HCEC 1CT (cell line): ENCODE results near the gene TAF3.
"Not testable (repeated sequence)": the region's sequence is repeated elsewhere in the genome, so short reads cannot be mapped to it uniquely, and the experiment has no call there.

Source experiments
- DNase-seq: peaks from one replicate; pipeline ENCODE4 v3.0.0-alpha.2; 2017

TAF3 gene

GRCh38 chr10:7984325-7984724 is 166.0 kb downstream of the TAF3 start:
- DNase-seq: no peak

DNA sequence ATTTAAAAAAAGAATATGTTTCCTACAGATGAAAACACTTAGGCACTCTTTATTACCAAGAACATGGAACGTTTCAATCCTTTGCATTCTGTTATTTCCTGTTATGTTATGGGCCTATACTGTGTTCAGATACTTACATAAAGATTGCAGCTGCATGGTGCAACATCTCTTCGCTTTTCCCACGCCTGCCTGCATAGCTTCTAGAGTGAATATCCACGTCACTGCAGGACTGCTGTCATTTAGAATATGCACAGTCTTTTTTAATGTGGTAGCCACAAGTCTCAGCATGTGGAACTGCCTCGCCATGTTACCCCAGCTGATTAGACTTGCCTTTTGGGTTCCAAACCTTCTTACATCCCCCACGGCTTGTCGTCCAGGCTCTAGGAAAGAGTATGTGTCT is 166.6 kb downstream of the TAF3 start:
- no peak for DNase-seq

GRCh38 chr10:7986851-7987250 is 168.5 kb downstream of the TAF3 start:
- peak; percentile 53 for DNase-seq

- DNase-seq: no peak
Observed at GRCh38 chr10:7988989-7989388, 170.7 kb downstream of the TAF3 start.

DNA sequence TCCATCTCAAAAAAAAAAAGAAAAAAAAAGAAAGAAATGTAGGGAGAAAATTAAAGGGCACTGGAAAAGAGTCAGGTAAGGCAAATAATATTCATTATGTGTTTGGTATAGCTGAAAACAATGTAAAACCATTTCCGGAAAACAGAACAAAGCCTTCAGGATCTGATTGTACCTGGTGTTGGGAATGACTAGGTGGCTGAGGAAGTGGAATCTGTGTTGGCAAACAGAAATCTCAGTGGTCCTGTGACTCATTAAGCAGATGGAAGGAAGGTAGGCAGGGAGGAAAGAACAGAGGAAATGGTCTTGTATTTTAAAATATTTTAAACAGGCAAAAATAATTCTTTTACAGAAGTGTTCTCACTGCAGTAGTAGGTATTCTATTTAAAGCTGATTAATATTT is 180.5 kb downstream of the TAF3 start:
- DNase-seq: no peak

DNA sequence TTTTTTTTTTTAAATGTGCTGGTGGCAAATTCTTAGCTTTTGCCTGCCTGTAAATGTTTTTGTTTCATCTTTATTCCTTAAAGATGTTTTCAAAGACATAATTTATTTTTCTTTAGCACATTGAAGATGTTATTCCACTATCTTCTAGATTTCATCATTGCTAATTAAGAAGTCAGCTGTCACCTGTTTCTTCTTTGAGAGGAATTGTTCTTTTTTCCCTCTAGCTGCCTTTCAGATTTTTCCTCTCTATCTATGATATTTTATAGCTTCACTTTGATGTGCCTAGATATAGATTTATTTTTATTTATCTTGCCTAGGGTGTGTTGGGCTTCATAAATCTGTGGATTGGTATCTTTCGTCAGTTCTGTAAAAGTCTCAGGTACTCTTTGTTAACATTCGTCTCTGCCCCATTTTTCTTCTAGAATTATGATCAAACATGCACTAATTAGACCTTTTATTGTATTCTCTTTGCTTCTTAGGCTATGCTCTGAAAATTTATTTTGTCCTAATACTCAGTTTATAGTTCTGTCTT is 186.2 kb downstream of the TAF3 start:
- DNase-seq: no peak

GRCh38 chr10:8006274-8006999 is 188.1 kb downstream of the TAF3 start:
- DNase-seq: no peak

DNA sequence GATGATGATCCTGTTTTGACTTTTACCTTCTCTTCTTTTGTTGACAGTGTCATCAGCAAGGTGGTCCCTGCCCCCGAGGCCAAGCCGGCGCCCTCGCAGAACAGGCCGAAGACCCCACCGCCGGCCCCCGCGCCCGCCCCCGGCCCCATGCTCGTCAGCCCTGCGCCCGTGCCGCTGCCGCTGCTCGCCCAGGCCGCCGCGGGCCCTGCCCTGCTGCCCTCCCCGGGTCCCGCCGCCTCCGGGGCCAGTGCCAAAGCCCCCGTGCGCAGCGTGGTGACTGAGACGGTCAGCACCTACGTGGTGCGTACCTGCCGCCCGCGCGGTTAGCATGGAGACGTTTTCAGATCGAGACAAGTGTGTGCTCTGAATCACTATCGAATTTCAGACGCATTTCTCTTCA is 190.7 kb downstream of the TAF3 start:
- DNase-seq: no peak

DNA sequence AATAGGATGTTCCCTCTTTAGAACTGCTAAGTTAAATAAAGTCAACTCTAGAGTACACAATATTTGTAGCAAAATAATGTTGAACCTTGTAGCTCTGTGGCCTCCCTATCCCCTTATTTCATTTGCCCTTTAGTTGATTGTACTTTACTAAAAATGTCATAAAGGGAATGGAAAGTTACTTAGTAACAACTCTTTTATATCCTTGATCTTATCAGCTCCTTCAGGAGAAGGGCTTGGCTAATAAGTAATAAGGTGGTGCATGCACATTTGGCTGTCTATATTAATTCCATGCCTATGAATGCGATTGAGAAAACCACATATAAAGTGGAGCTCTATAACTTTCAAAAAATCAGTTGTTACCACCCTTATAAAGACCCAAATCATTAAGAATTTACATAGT is 194.7 kb downstream of the TAF3 start:
- DNase-seq: no peak

- no peak for DNase-seq
Observed at GRCh38 chr10:8013619-8014018, 195.3 kb downstream of the TAF3 start.

GRCh38 chr10:8014649-8015048 is 196.3 kb downstream of the TAF3 start:
- no peak for DNase-seq

GRCh38 chr10:8017277-8017676 is 199.0 kb downstream of the TAF3 start:
- no peak for DNase-seq

GRCh38 chr10:8023321-8023720 is 205.0 kb downstream of the TAF3 start:
- DNase-seq: no peak

GRCh38 chr10:8023851-8024250 is 205.5 kb downstream of the TAF3 start:
- no peak for DNase-seq

DNA sequence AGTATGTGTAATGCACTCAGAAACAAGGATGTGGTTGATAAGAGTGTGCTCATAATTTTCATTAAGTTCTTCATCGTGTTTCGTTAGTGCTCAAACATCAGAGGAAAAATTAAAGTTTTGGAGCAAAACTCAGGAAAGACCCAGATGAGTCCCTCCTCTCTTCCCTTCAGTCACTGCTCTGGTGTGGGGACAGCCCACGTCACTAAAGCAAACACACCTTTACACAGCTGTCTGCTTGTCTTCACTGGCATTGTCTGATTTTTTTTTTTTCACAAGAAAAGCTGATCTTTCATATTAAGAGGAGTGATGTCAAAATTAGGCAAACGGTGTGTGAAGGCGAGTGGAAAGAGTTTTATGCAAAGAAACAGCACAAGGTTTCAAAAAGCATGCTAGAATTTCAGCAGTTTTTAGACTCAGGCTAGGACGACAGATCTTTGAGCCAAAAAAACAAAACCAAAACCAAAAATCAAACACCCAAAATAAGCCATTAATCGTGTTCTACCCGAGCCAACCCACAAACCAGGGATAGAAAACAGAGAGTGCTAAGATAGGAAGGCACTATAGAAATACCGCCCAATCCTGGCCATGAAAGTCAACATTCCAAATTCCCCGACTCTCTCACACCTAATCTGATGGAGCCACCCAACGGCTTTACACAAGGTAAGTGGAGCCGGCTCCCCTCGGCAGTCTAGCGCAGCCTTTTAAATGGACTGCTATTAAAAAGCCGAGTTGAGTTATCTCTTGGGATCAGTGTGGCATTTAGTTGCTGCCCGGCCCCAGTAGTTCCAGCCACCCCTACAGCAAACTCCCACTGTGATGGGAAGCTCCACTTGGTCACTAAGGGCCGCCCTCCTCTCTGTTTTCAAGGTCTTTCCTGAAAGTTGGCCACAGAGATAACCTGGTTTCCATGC is 208.3 kb downstream of the TAF3 start:
- DNase-seq: no peak

DNA sequence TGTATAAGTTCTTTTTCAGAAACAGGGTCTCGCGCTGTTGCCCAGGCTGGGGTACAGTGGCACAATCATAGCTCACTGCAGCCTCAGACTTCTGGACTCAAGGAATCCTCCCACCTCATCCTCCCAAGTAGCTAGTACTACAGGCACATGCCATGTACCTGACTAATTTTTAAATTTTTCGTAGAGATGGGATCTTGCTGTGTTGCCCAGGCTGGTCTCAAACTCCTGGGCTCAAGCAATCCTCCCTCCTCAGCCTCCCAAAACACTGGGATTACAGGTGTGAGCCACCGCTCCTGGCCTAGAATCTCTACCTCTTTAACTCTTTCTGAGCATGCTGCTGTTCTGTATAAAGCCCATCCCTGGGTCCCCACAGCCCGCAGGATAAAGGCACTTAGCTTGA is 212.9 kb downstream of the TAF3 start:
- DNase-seq: not testable (repeated sequence)

DNA sequence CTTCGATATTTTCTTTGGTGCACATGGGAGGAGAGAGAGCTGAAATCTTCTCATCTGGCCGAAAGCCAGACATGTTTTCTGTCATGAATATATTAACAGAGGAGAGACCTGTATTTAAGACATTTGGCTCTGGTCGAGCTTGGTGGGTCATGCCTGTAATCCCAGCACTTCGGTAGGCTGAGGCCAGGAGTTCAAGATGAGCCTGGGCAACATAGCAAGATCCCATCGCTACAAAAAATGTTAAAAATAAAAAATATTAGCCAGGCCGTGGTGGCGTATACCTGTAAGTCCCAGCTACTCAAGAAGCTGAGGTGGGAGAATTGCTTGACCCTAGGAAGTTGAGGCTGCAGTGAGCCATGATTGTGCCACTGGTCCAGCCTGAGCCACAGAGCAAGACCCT is 214.3 kb downstream of the TAF3 start:
- DNase-seq: no peak

GRCh38 chr10:8033812-8034465 is 215.6 kb downstream of the TAF3 start:
- DNase-seq: no peak

- DNase-seq: no peak
Observed at GRCh38 chr10:8034466-8035005, 216.2 kb downstream of the TAF3 start.

- no peak for DNase-seq
Observed at GRCh38 chr10:8035006-8035640, 216.8 kb downstream of the TAF3 start.

DNA sequence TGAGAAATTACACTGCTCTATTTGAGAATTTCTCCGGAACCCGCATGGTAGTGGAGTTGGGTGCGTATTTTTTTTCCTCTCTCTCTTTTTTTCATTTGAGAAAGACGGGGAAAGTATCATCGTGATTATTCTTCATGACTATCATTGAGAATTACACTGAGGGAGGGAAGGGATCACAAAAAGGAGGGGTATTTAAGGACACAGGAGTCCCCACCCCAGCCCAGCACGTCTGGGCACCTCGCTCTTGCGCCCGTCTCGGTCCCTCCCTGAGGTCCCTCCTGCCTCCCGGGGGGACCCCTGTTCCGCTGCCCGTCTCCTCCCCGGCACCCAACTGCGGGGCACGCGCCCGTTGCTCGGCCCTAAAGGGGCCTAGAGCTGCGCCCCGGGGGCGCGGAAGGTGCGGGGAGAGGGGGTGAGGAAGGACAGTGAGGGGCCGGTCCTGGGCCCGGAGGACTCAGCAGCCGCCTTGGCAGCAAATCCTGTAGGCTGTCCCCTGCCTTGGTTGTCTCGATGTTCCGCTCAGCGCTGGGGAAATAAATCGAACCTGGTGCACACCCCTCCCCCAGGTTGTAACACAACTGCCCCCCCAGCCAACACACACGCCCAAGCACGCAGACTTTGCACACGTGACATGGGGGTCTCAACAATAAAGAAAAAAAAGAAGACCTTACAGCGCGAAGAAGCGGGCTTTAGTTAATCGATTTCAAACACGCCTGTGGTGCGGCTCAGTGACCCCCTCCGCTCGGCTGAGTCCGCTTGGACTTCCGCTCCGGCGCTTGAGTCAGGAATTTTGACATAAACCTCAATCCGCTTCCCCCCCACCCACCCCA is 217.6 kb downstream of the TAF3 start:
- no peak for DNase-seq
